ENCODE results near the gene PIP5K1A. TPM values are rescaled to one million over a fixed set of nuclear protein-coding genes. Genes with fewer than 3 reads are reported as not detected.
"Not testable (repeated sequence)": the region's sequence is repeated elsewhere in the genome, so short reads cannot be mapped to it uniquely, and the experiment has no call there.

PIP5K1A gene
- polyA plus RNA-seq, 1 of the 3 experiments (the other 2 are of a cell fraction) = 66.0 TPM

- H3K27me3 ChIP-seq (ENCODE audit: insufficient read depth) = no peaks in the 10 kb centered on the region
- H3K4me1 ChIP-seq (ENCODE audit: control insufficient read depth in 1 of 2, insufficient read depth in 2 of 2, low read depth in 1 of 2, low read length in 1 of 2) = no peaks in the 10 kb centered on the region
- no peak overlapping the region for H3K9ac ChIP-seq
- peaks cover 24 to 42% of the 10 kb centered on the region in 2 experiments for H3K36me3 ChIP-seq (replicated peaks in 1 of 2; ENCODE audit: control insufficient read depth in 1 of 2, insufficient read depth in 2 of 2, low read length in 1 of 2)
- ChIA-PET CTCF (interaction anchor here (2.0 kb wide), 1 partner anchor 16 kb away, joined by 7 read pairs; no protein-coding TSS in a partner anchor), POLR2A (no interaction called here)
- no peak overlapping the region for H3K4me2 ChIP-seq
- H2AFZ ChIP-seq (ENCODE audit: low read depth) = no peak overlapping the region
- no peaks in the 10 kb centered on the region for H3K9me3 ChIP-seq
- TF ChIP-seq, protein P1, sequence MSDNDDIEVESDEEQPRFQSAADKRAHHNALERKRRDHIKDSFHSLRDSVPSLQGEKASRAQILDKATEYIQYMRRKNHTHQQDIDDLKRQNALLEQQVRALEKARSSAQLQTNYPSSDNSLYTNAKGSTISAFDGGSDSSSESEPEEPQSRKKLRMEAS (IDR thresholded peaks at IDR 0.05; ENCODE audit: low read depth) = no peak
- H3K9me2 ChIP-seq = no peaks in the 10 kb centered on the region
- H3K4me3 ChIP-seq (ENCODE audit: low read depth in 2 of 2, low read length in 1 of 2) = no peak overlapping the region
- no peak overlapping the region for H3K27ac ChIP-seq (ENCODE audit: low read depth in 2 of 2, low read length in 1 of 2)
- no peaks in the 10 kb centered on the region for H4K20me1 ChIP-seq (ENCODE audit: insufficient read depth)
- 81% methylated on average over 4 of the region's 4 CpGs for WGBS (ENCODE audit: low lambda C conversion rate)
- H3F3A ChIP-seq (replicated peaks; ENCODE audit: insufficient read depth) = peaks cover 10% of the 10 kb centered on the region
- H3K79me2 ChIP-seq (ENCODE audit: insufficient read depth) = 0 out of 2 replicates have a peak, but pooled peaks cover 1% of the 10 kb centered on the region
- no peak for DNase-seq
These were observed 69.4 kb downstream of the PIP5K1A start for GRCh38 chr1:151267760-151268159.

DNA sequence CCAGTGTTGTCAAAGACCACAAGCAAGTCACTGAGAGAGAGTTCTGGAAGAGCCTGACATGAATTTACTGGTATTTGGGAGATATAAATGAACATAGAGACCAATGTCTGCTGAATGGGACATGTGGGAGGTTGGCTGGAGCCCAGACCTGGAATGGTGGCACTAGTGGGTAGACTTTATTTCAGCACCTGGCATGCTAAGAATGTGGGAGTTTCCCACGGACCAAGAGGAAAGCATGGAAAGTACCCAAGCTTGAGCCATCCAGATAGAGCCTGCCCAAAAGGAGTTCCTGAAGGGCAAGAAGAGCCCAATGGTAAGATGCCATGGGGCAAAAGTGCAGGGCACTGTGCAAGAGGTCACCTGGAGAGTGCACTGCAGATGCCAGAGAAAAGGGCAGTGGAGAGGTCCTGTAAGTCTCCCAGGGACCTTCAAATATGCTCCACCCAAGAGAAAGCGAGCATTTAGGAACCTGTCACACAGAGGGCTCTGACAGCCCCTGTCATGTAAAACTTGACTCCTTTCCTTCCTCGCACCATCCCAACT, 75.6 kb downstream of the PIP5K1A start:
- ChIA-PET CTCF (no interaction called here), POLR2A (no interaction called here)
- Histone ChIP-seq H3K4me2 (no peak overlapping the region), H3K79me2 (ENCODE audit: insufficient read depth) (no peaks in the 10 kb centered on the region), H3K27ac (ENCODE audit: low read depth in 2 of 2, low read length in 1 of 2) (no peak overlapping the region), H3K27me3 (ENCODE audit: insufficient read depth) (no peaks in the 10 kb centered on the region), H3K36me3 (replicated peaks in 1 of 2; ENCODE audit: control insufficient read depth in 1 of 2, insufficient read depth in 2 of 2, low read length in 1 of 2) (peaks cover 0 to 16% of the 10 kb centered on the region in 2 experiments), H3K9me3 (no peaks in the 10 kb centered on the region), H3K4me1 (ENCODE audit: control insufficient read depth in 1 of 2, insufficient read depth in 2 of 2, low read depth in 1 of 2, low read length in 1 of 2) (no peaks in the 10 kb centered on the region), H3F3A (replicated peaks; ENCODE audit: insufficient read depth) (peaks cover 8% of the 10 kb centered on the region), H3K9me2 (no peaks in the 10 kb centered on the region), H3K9ac (no peak overlapping the region), H4K20me1 (ENCODE audit: insufficient read depth) (no peaks in the 10 kb centered on the region), H3K4me3 (ENCODE audit: low read depth in 2 of 2, low read length in 1 of 2) (no peak overlapping the region), H2AFZ (ENCODE audit: low read depth) (no peak overlapping the region)
- 78% methylated on average over 3 of the region's 3 CpGs for WGBS (ENCODE audit: low lambda C conversion rate)
- no peak for DNase-seq
- TF ChIP-seq, protein P2, sequence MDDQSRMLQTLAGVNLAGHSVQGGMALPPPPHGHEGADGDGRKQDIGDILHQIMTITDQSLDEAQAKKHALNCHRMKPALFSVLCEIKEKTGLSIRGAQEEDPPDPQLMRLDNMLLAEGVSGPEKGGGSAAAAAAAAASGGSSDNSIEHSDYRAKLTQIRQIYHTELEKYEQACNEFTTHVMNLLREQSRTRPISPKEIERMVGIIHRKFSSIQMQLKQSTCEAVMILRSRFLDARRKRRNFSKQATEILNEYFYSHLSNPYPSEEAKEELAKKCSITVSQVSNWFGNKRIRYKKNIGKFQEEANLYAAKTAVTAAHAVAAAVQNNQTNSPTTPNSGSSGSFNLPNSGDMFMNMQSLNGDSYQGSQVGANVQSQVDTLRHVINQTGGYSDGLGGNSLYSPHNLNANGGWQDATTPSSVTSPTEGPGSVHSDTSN (IDR thresholded peaks at IDR 0.05) = no peak
- TF ChIP-seq FOXM1 (IDR thresholded peaks at IDR 0.05; ENCODE audit: low read depth) = no peak
- TF ChIP-seq RXRA (IDR thresholded peaks at IDR 0.05; ENCODE audit: borderline replicate concordance, low read depth) = no peak
- TF ChIP-seq TCF12 (IDR thresholded peaks at IDR 0.05) = no peak
- TF ChIP-seq RAD21 (IDR thresholded peaks at IDR 0.05; ENCODE audit: low read length) = no peak
- TF ChIP-seq RCOR1 (IDR thresholded peaks at IDR 0.05; ENCODE audit: low read length) = no peak
- TF ChIP-seq YY1 (IDR thresholded peaks at IDR 0.05; ENCODE audit: low read depth) = no peak
- no peak for TF ChIP-seq TEAD4 (IDR thresholded peaks at IDR 0.05; ENCODE audit: borderline replicate concordance, insufficient read depth)
- no peak for TF ChIP-seq GABPA (IDR thresholded peaks at IDR 0.05; ENCODE audit: low read depth)
- TF ChIP-seq RFX5 (IDR thresholded peaks at IDR 0.05; ENCODE audit: low read length) = no peak
- no peak for TF ChIP-seq FOXJ3 (CRISPR knock-in tag; IDR thresholded peaks at IDR 0.05)
- no peak for TF ChIP-seq EZH2phosphoT487 (IDR thresholded peaks at IDR 0.05; ENCODE audit: borderline replicate concordance, low read depth)
- no peak for TF ChIP-seq MXI1 (IDR thresholded peaks at IDR 0.05; ENCODE audit: low read depth, low read length)
- TF ChIP-seq EP300 (IDR thresholded peaks at IDR 0.05; ENCODE audit: borderline replicate concordance in 1 of 2, low read depth in 1 of 2, low read length in 1 of 2) = no peak
- TF ChIP-seq JUND (IDR thresholded peaks at IDR 0.05) = no peak
- TF ChIP-seq, protein P1 (IDR thresholded peaks at IDR 0.05; ENCODE audit: low read depth) = no peak

- H3K9me2 ChIP-seq; H3K4me3 ChIP-seq (ENCODE audit: low read depth in 2 of 2, low read length in 1 of 2); H3K27me3 ChIP-seq (ENCODE audit: insufficient read depth); H4K20me1 ChIP-seq (ENCODE audit: insufficient read depth); H3F3A ChIP-seq (replicated peaks; ENCODE audit: insufficient read depth); H3K27ac ChIP-seq (ENCODE audit: low read depth in 2 of 2, low read length in 1 of 2); H2AFZ ChIP-seq (ENCODE audit: low read depth); H3K4me1 ChIP-seq (ENCODE audit: control insufficient read depth in 1 of 2, insufficient read depth in 2 of 2, low read depth in 1 of 2, low read length in 1 of 2); POLR2A ChIA-PET; H3K9me3 ChIP-seq; H3K79me2 ChIP-seq (ENCODE audit: insufficient read depth); H3K9ac ChIP-seq; DNase-seq; H3K4me2 ChIP-seq: not testable (repeated sequence)
- peaks cover 0 to 11% of the 10 kb centered on the region in 2 experiments for H3K36me3 ChIP-seq (replicated peaks in 1 of 2; ENCODE audit: control insufficient read depth in 1 of 2, insufficient read depth in 2 of 2, low read length in 1 of 2)
- over 99% methylated on average over 5 of the region's 5 CpGs for WGBS (ENCODE audit: low lambda C conversion rate)
- CTCF ChIA-PET = interaction anchor here (0.7 kb wide), 1 partner anchor 19 kb away, joined by 3 read pairs; no protein-coding TSS in a partner anchor
These were observed 77.0 kb downstream of the PIP5K1A start for GRCh38 chr1:151275341-151275740.

Data from SK-N-SH (cell line).